ENCODE results near the gene KDM4B. TPM values are rescaled to one million over a fixed set of nuclear protein-coding genes. Genes with fewer than 3 reads are reported as not detected.

Gene KDM4B
- total RNA-seq, 2 experiments from 2014 or later, result 44.9 to 47.0 TPM

GRCh38 chr19:5041168-5041912 is 72.4 kb downstream of the KDM4B start:
- peaks cover 5% of the 10 kb centered on the region for H3K36me3 Mint-ChIP-seq (ENCODE audit: low read depth)
- no peaks in the 10 kb centered on the region for H3K27me3 Mint-ChIP-seq (ENCODE audit: low read depth)
- POLR2A ChIA-PET, result no interaction called here
- no peaks in the 10 kb centered on the region for H3K9me3 Mint-ChIP-seq (ENCODE audit: insufficient read depth)
- peaks cover 2% of the 10 kb centered on the region for H3K4me1 Mint-ChIP-seq (ENCODE audit: low read depth)
- no peak for ATAC-seq
- H3K4me3 Mint-ChIP-seq, result no peak overlapping the region
- no peak for DNase-seq
- CTCF ChIA-PET, result no interaction called here
- no peak overlapping the region for H3K27ac Mint-ChIP-seq

GRCh38 chr19:5041913-5042187 is 72.9 kb downstream of the KDM4B start:
- CTCF ChIA-PET, result no interaction called here
- H3K4me3 Mint-ChIP-seq, result no peak overlapping the region
- peaks cover 2% of the 10 kb centered on the region for H3K4me1 Mint-ChIP-seq (ENCODE audit: low read depth)
- H3K36me3 Mint-ChIP-seq (ENCODE audit: low read depth), result peaks cover 5% of the 10 kb centered on the region
- DNase-seq (no peak), ATAC-seq (no peak)
- POLR2A ChIA-PET, result no interaction called here
- no peaks in the 10 kb centered on the region for H3K9me3 Mint-ChIP-seq (ENCODE audit: insufficient read depth)
- no peak overlapping the region for H3K27ac Mint-ChIP-seq
- H3K27me3 Mint-ChIP-seq (ENCODE audit: low read depth), result no peaks in the 10 kb centered on the region

- no peaks in the 10 kb centered on the region for H3K9me3 Mint-ChIP-seq (ENCODE audit: insufficient read depth)
- no peak overlapping the region for H3K27ac Mint-ChIP-seq
- no peak overlapping the region for H3K4me3 Mint-ChIP-seq
- CTCF ChIA-PET, result no interaction called here
- no peak for DNase-seq
- no peak for ATAC-seq
- POLR2A ChIA-PET, result no interaction called here
- no peaks in the 10 kb centered on the region for H3K27me3 Mint-ChIP-seq (ENCODE audit: low read depth)
- peaks cover 5% of the 10 kb centered on the region for H3K36me3 Mint-ChIP-seq (ENCODE audit: low read depth)
- peaks cover 2% of the 10 kb centered on the region for H3K4me1 Mint-ChIP-seq (ENCODE audit: low read depth)
Measured at GRCh38 chr19:5042556-5042955, 73.6 kb downstream of the KDM4B start.

- CTCF ChIA-PET, result no interaction called here
- no peak overlapping the region for H3K27ac Mint-ChIP-seq
- no peaks in the 10 kb centered on the region for H3K27me3 Mint-ChIP-seq (ENCODE audit: low read depth)
- H3K9me3 Mint-ChIP-seq (ENCODE audit: insufficient read depth), result no peaks in the 10 kb centered on the region
- DNase-seq (no peak), ATAC-seq (no peak)
- H3K36me3 Mint-ChIP-seq (ENCODE audit: low read depth), result peaks cover 5% of the 10 kb centered on the region
- no peak overlapping the region for H3K4me3 Mint-ChIP-seq
- POLR2A ChIA-PET, result no interaction called here
- H3K4me1 Mint-ChIP-seq (ENCODE audit: low read depth), result no peaks in the 10 kb centered on the region
Measured at GRCh38 chr19:5045029-5045428, 76.1 kb downstream of the KDM4B start.

GRCh38 chr19:5045956-5046338 is 77.0 kb downstream of the KDM4B start:
- DNase-seq (no peak), ATAC-seq (no peak)
- POLR2A ChIA-PET, result no interaction called here
- CTCF ChIA-PET, result interaction anchor here (1.1 kb wide), 1 partner anchor 94 kb away, joined by 3 read pairs; no protein-coding TSS in a partner anchor
- H3K4me1 Mint-ChIP-seq (ENCODE audit: low read depth), result no peaks in the 10 kb centered on the region
- no peak overlapping the region for H3K27ac Mint-ChIP-seq
- no peaks in the 10 kb centered on the region for H3K9me3 Mint-ChIP-seq (ENCODE audit: insufficient read depth)
- H3K27me3 Mint-ChIP-seq (ENCODE audit: low read depth), result no peaks in the 10 kb centered on the region
- no peak overlapping the region for H3K4me3 Mint-ChIP-seq
- H3K36me3 Mint-ChIP-seq (ENCODE audit: low read depth), result peaks cover 5% of the 10 kb centered on the region

- ATAC-seq (no peak), DNase-seq (no peak)
- Mint-ChIP-seq H3K27ac (no peak overlapping the region), H3K4me3 (no peak overlapping the region), H3K36me3 (ENCODE audit: low read depth) (peaks cover 5% of the 10 kb centered on the region), H3K4me1 (ENCODE audit: low read depth) (no peaks in the 10 kb centered on the region), H3K9me3 (ENCODE audit: insufficient read depth) (no peaks in the 10 kb centered on the region), H3K27me3 (ENCODE audit: low read depth) (no peaks in the 10 kb centered on the region)
- ChIA-PET POLR2A (no interaction called here), CTCF (interaction anchor here (1.1 to 1.5 kb wide), 2 partner anchors 93 to 107 kb away, joined by 3 to 4 read pairs; no protein-coding TSS in a partner anchor)
Measured at GRCh38 chr19:5046339-5047039, 77.6 kb downstream of the KDM4B start.

GRCh38 chr19:5047251-5047935 is 78.5 kb downstream of the KDM4B start:
- Mint-ChIP-seq H3K27ac (no peak overlapping the region), H3K4me1 (ENCODE audit: low read depth) (no peaks in the 10 kb centered on the region), H3K36me3 (ENCODE audit: low read depth) (peaks cover 4% of the 10 kb centered on the region), H3K9me3 (ENCODE audit: insufficient read depth) (no peaks in the 10 kb centered on the region), H3K4me3 (no peak overlapping the region), H3K27me3 (ENCODE audit: low read depth) (no peaks in the 10 kb centered on the region)
- POLR2A ChIA-PET, result no interaction called here
- CTCF ChIA-PET, result interaction anchor here (0.6 to 1.5 kb wide), 2 partner anchors 103 to 107 kb away, joined by 3 to 4 read pairs; no protein-coding TSS in a partner anchor
- no peak for ATAC-seq
- no peak for DNase-seq

- H3K9me3 Mint-ChIP-seq (ENCODE audit: insufficient read depth), result no peaks in the 10 kb centered on the region
- peak; percentile 71 for DNase-seq
- H3K4me1 Mint-ChIP-seq (ENCODE audit: low read depth), result no peaks in the 10 kb centered on the region
- no peak overlapping the region for H3K27ac Mint-ChIP-seq
- no peaks in the 10 kb centered on the region for H3K27me3 Mint-ChIP-seq (ENCODE audit: low read depth)
- no peaks in the 10 kb centered on the region for H3K36me3 Mint-ChIP-seq (ENCODE audit: low read depth)
- H3K4me3 Mint-ChIP-seq, result no peak overlapping the region
- ChIA-PET CTCF (interaction anchor here (0.7 to 1.5 kb wide), 6 partner anchors 22 to 126 kb away, joined by 3 to 5 read pairs (median 4); no protein-coding TSS in a partner anchor), POLR2A (no interaction called here)
- ATAC-seq, result peak; percentile 82
Measured at GRCh38 chr19:5048091-5048726, 79.3 kb downstream of the KDM4B start.

GRCh38 chr19:5048727-5049553 is 80.0 kb downstream of the KDM4B start:
- Mint-ChIP-seq H3K4me1 (ENCODE audit: low read depth) (no peaks in the 10 kb centered on the region), H3K4me3 (no peak overlapping the region), H3K27me3 (ENCODE audit: low read depth) (no peaks in the 10 kb centered on the region), H3K9me3 (ENCODE audit: insufficient read depth) (no peaks in the 10 kb centered on the region), H3K27ac (no peak overlapping the region), H3K36me3 (ENCODE audit: low read depth) (no peaks in the 10 kb centered on the region)
- CTCF ChIA-PET, result interaction anchor here (0.6 to 1.5 kb wide), 7 partner anchors 21 to 205 kb away, joined by 3 to 5 read pairs (median 3); no protein-coding TSS in a partner anchor
- DNase-seq, result no peak
- no peak for ATAC-seq
- POLR2A ChIA-PET, result no interaction called here

GRCh38 chr19:5049561-5049960 is 80.6 kb downstream of the KDM4B start:
- POLR2A ChIA-PET, result interaction anchor here (1.3 kb wide), 1 partner anchor 30 kb away, joined by 3 read pairs; no protein-coding TSS in a partner anchor
- H3K4me1 Mint-ChIP-seq (ENCODE audit: low read depth), result no peaks in the 10 kb centered on the region
- CTCF ChIA-PET, result interaction anchor here (0.6 to 1.5 kb wide), 3 partner anchors 20 to 204 kb away, joined by 3 to 5 read pairs (median 3); no protein-coding TSS in a partner anchor
- no peak for ATAC-seq
- no peak overlapping the region for H3K27ac Mint-ChIP-seq
- H3K27me3 Mint-ChIP-seq (ENCODE audit: low read depth), result no peaks in the 10 kb centered on the region
- no peaks in the 10 kb centered on the region for H3K36me3 Mint-ChIP-seq (ENCODE audit: low read depth)
- no peaks in the 10 kb centered on the region for H3K9me3 Mint-ChIP-seq (ENCODE audit: insufficient read depth)
- no peak for DNase-seq
- H3K4me3 Mint-ChIP-seq, result no peak overlapping the region

GRCh38 chr19:5050067-5050656 is 81.2 kb downstream of the KDM4B start:
- CTCF ChIA-PET, result interaction anchor here (0.9 kb wide), 1 partner anchor 104 kb away, joined by 4 read pairs; no protein-coding TSS in a partner anchor
- no peak for ATAC-seq
- no peak for DNase-seq
- no peaks in the 10 kb centered on the region for H3K4me1 Mint-ChIP-seq (ENCODE audit: low read depth)
- no peaks in the 10 kb centered on the region for H3K27me3 Mint-ChIP-seq (ENCODE audit: low read depth)
- H3K9me3 Mint-ChIP-seq (ENCODE audit: insufficient read depth), result no peaks in the 10 kb centered on the region
- no peak overlapping the region for H3K27ac Mint-ChIP-seq
- POLR2A ChIA-PET, result interaction anchor here (1.3 kb wide), 1 partner anchor 29 kb away, joined by 3 read pairs; no protein-coding TSS in a partner anchor
- H3K36me3 Mint-ChIP-seq (ENCODE audit: low read depth), result no peaks in the 10 kb centered on the region
- H3K4me3 Mint-ChIP-seq, result no peak overlapping the region
